ENCODE data around the gene CSRNP3.
A peak's percentile ranks its signal among the peaks of the same experiment; 100 is the strongest.

Gene CSRNP3

DNA sequence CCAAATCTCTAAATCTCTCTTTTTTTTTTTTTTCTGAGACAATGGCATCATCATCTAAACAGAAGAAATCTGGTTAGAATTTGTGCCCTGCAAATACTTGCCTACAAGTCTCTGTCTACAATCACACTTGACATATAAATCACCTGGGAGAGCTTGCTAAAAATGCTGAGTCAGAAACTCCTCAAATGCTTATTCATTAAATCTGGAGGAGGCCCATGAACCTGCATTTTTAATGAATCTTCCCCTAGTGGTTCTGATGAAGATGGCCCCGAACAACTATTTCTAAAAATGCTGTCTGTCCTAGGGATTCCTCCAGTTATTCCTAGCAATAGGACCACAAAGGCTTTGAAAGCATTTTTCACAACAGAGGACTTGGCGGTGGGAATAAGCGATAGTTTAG lies 1.6 kb upstream of the CSRNP3 start:
- WGBS (ENCODE audit: insufficient coverage), result 100% methylated on average over 3 of the region's 3 CpGs
- CTCF ChIA-PET, result interaction anchor here (0.8 kb wide), 1 partner anchor 18 kb away, joined by 4 read pairs; no protein-coding TSS in a partner anchor
- peaks cover 0 to 5% (median 1%) of the 10 kb centered on the region in 4 experiments for H3K4me1 ChIP-seq (ENCODE audit: control extremely low read depth in 1 of 4, control insufficient read depth in 4 of 4, insufficient read depth in 4 of 4, low read length in 3 of 4)

DNA sequence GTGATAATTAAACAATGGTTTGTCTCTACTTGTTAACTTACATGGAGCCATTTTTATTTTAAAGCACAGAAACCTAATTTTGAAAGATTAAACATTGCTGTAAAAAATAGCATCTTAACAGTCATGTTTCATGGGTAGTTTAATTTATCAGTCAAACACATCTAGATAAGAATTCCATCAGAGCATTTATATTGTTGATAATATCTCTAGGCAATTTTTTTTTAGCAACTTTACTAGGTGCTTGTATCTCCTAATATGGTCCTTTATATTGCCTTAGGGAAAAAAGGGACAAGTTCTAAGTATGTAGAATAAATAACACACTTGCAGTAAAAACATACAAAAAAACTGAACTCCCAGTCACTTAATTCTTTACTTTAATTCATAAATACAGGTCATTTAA lies 863 bp downstream of the CSRNP3 start:
- no peak for DNase-seq
- ChIA-PET POLR2A (no interaction called here), CTCF (interaction anchor here (1.8 kb wide), 1 partner anchor 9 kb away, joined by 5 read pairs; no protein-coding TSS in a partner anchor)
- Histone ChIP-seq H3K36me3 (ENCODE audit: control insufficient read depth in 4 of 4, insufficient read depth in 4 of 4, low read length in 3 of 4) (no peaks in the 10 kb centered on the region), H3K9me3 (ENCODE audit: control extremely low read depth in 1 of 5, control insufficient read depth in 4 of 5, insufficient read depth in 2 of 5, low read depth in 1 of 5, low read length in 4 of 5) (no peaks in the 10 kb centered on the region), H3K4me1 (ENCODE audit: control extremely low read depth in 1 of 4, control insufficient read depth in 4 of 4, insufficient read depth in 4 of 4, low read length in 3 of 4) (peaks cover 0 to 5% (median 1%) of the 10 kb centered on the region in 4 experiments), H3K27me3 (replicated peaks in 2 of 5; ENCODE audit: control insufficient read depth in 4 of 5, insufficient read depth in 5 of 5, low read length in 4 of 5) (no peaks in the 10 kb centered on the region), H3K27ac (ENCODE audit: insufficient read depth in 1 of 2, low read depth in 1 of 2, low read length in 2 of 2, poor library complexity in 1 of 2, severe bottlenecking in 2 of 2) (no peak overlapping the region), H3K4me3 (ENCODE audit: control insufficient read depth in 1 of 7, extremely low read depth in 1 of 7, insufficient read depth in 4 of 7, low read depth in 2 of 7, low read length in 6 of 7) (no peak overlapping the region)

More for the DNA sequence above, 1.6 kb upstream of the CSRNP3 start:
- H3K4me3 ChIP-seq (ENCODE audit: control insufficient read depth in 1 of 7, extremely low read depth in 1 of 7, insufficient read depth in 4 of 7, low read depth in 2 of 7, low read length in 6 of 7), result no peak overlapping the region
- POLR2A ChIA-PET, result no interaction called here
- no peaks in the 10 kb centered on the region for H3K27me3 ChIP-seq (replicated peaks in 2 of 5; ENCODE audit: control insufficient read depth in 4 of 5, insufficient read depth in 5 of 5, low read length in 4 of 5)
- DNase-seq, result no peak
- no peak overlapping the region for H3K27ac ChIP-seq (ENCODE audit: insufficient read depth in 1 of 2, low read depth in 1 of 2, low read length in 2 of 2, poor library complexity in 1 of 2, severe bottlenecking in 2 of 2)
- H3K36me3 ChIP-seq (ENCODE audit: control insufficient read depth in 4 of 4, insufficient read depth in 4 of 4, low read length in 3 of 4), result no peaks in the 10 kb centered on the region
- H3K9me3 ChIP-seq (ENCODE audit: control extremely low read depth in 1 of 5, control insufficient read depth in 4 of 5, insufficient read depth in 2 of 5, low read depth in 1 of 5, low read length in 4 of 5), result no peaks in the 10 kb centered on the region

DNA sequence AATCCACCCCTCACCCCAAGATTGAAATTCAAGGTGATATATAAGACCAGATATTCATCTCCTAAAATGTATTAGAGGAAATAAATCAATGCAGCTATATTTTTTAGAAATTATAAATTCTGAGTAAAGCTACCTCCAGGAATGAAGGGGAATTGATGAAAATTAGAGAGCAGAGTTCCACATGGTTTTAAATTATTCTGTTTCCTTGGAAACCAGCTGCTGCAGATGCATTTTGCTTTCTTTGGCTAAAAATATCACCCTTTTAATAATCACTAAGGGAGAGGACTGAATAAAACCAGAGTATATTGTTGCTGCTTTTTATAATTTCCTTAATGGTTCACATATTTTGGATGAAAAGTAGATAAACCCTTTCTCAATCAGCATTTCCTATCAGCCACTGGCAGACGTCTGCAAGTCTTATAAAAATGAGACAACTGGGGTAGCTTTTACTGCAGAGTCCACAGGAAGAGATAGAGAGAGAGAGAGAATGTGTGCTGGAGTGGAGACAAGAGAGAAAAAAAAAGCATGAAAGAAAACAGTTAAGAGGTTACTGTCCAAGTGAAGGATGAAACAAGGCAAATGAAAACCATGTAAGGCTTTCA lies 2.0 kb downstream of the CSRNP3 start:
- WGBS (ENCODE audit: insufficient coverage), result 0% methylated on average over 1 of the region's 1 CpG
- ChIA-PET POLR2A (no interaction called here), CTCF (interaction anchor here (1.0 to 1.1 kb wide), 3 partner anchors 21 to 139 kb away, joined by 3 read pairs; no protein-coding TSS in a partner anchor)
- H3K27ac ChIP-seq (ENCODE audit: insufficient read depth in 1 of 2, low read depth in 1 of 2, low read length in 2 of 2, poor library complexity in 1 of 2, severe bottlenecking in 2 of 2), result no peak overlapping the region
- no peak overlapping the region for H3K4me3 ChIP-seq (ENCODE audit: control insufficient read depth in 1 of 7, extremely low read depth in 1 of 7, insufficient read depth in 4 of 7, low read depth in 2 of 7, low read length in 6 of 7)
- peaks cover 0 to 5% (median 1%) of the 10 kb centered on the region in 4 experiments for H3K4me1 ChIP-seq (ENCODE audit: control extremely low read depth in 1 of 4, control insufficient read depth in 4 of 4, insufficient read depth in 4 of 4, low read length in 3 of 4)
- no peaks in the 10 kb centered on the region for H3K9me3 ChIP-seq (ENCODE audit: control extremely low read depth in 1 of 5, control insufficient read depth in 4 of 5, insufficient read depth in 2 of 5, low read depth in 1 of 5, low read length in 4 of 5)
- H3K36me3 ChIP-seq (ENCODE audit: control insufficient read depth in 4 of 4, insufficient read depth in 4 of 4, low read length in 3 of 4), result no peaks in the 10 kb centered on the region
- no peaks in the 10 kb centered on the region for H3K27me3 ChIP-seq (replicated peaks in 2 of 5; ENCODE audit: control insufficient read depth in 4 of 5, insufficient read depth in 5 of 5, low read length in 4 of 5)
- DNase-seq, result peak in 1 of 3 donors; percentile 39

DNA sequence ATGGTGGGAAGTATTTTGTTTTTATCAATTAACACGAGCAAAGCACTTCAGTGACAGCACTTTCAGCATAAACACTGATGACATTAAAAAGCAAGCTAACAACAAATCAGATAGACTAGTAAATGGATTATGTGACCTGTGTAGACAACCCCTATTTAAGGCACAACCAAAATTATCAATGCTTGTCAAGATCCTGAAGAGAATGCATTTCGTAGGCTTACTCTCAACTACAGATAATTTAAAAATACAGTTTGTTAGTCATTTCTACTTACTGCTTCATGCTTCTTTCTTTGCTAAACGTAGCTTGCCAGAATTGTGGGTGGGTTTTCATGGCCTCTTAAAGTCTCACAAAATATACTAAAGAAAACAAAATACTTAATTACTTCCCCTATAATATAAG lies 3.4 kb downstream of the CSRNP3 start:
- Histone ChIP-seq H3K4me3 (ENCODE audit: control insufficient read depth in 1 of 7, extremely low read depth in 1 of 7, insufficient read depth in 4 of 7, low read depth in 2 of 7, low read length in 6 of 7) (no peak overlapping the region), H3K4me1 (ENCODE audit: control extremely low read depth in 1 of 4, control insufficient read depth in 4 of 4, insufficient read depth in 4 of 4, low read length in 3 of 4) (peaks cover 0 to 5% (median 1%) of the 10 kb centered on the region in 4 experiments), H3K36me3 (ENCODE audit: control insufficient read depth in 4 of 4, insufficient read depth in 4 of 4, low read length in 3 of 4) (no peaks in the 10 kb centered on the region), H3K27me3 (replicated peaks in 2 of 5; ENCODE audit: control insufficient read depth in 4 of 5, insufficient read depth in 5 of 5, low read length in 4 of 5) (no peaks in the 10 kb centered on the region), H3K9me3 (ENCODE audit: control extremely low read depth in 1 of 5, control insufficient read depth in 4 of 5, insufficient read depth in 2 of 5, low read depth in 1 of 5, low read length in 4 of 5) (no peaks in the 10 kb centered on the region), H3K27ac (ENCODE audit: insufficient read depth in 1 of 2, low read depth in 1 of 2, low read length in 2 of 2, poor library complexity in 1 of 2, severe bottlenecking in 2 of 2) (no peak overlapping the region)
- no peak for DNase-seq
- CTCF ChIA-PET, result interaction anchor here (1.1 to 1.3 kb wide), 3 partner anchors 11 to 37 kb away, joined by 3 to 5 read pairs (median 3); no protein-coding TSS in a partner anchor
- POLR2A ChIA-PET, result no interaction called here
- no CpG with 5 or more reads among the region's 3 CpGs for WGBS (ENCODE audit: insufficient coverage)

DNA sequence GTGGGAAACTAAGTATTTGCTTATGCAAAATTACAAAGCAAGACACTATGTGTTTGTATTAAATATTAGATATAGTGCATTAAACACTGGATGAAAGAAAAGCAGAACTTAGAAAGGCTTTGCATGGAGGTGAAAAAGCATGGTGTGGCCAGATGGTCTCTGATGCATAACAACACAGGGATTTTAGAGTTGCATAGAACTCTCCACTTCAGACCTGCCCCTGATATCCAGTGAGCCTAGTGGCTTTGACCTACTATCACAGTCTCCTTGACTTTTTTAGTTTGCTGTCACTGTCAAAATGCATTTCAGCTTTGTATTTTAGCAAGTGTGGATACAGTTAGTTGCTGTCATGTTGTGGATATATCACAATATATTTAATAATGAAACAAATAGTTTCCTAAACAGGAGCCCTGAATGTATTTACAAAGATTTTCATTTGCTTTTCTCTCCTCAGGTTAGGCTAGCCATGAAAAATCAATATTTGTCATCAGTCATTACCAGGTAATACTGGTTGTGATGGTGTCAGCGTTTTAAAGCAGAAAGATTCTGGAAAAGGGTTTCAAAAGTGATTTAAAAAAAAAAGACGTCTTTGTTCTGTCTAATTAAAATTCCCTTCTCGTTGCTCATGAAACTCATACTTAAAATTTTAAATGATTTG lies 5.2 kb downstream of the CSRNP3 start:
- CTCF ChIA-PET, result no interaction called here
- no peaks in the 10 kb centered on the region for H3K27me3 ChIP-seq (replicated peaks in 2 of 5; ENCODE audit: control insufficient read depth in 4 of 5, insufficient read depth in 5 of 5, low read length in 4 of 5)
- POLR2A ChIA-PET, result no interaction called here
- H3K36me3 ChIP-seq (ENCODE audit: control insufficient read depth in 4 of 4, insufficient read depth in 4 of 4, low read length in 3 of 4), result no peaks in the 10 kb centered on the region
- no peak overlapping the region for H3K4me3 ChIP-seq (ENCODE audit: control insufficient read depth in 1 of 7, extremely low read depth in 1 of 7, insufficient read depth in 4 of 7, low read depth in 2 of 7, low read length in 6 of 7)
- no peak overlapping the region for H3K27ac ChIP-seq (ENCODE audit: insufficient read depth in 1 of 2, low read depth in 1 of 2, low read length in 2 of 2, poor library complexity in 1 of 2, severe bottlenecking in 2 of 2)
- 40% methylated on average over 1 of the region's 3 CpGs for WGBS (ENCODE audit: insufficient coverage)
- H3K4me1 ChIP-seq (ENCODE audit: control extremely low read depth in 1 of 4, control insufficient read depth in 4 of 4, insufficient read depth in 4 of 4, low read length in 3 of 4), result peaks cover 0 to 5% (median 1%) of the 10 kb centered on the region in 4 experiments
- no peaks in the 10 kb centered on the region for H3K9me3 ChIP-seq (ENCODE audit: control extremely low read depth in 1 of 5, control insufficient read depth in 4 of 5, insufficient read depth in 2 of 5, low read depth in 1 of 5, low read length in 4 of 5)
- no peak for DNase-seq

DNA sequence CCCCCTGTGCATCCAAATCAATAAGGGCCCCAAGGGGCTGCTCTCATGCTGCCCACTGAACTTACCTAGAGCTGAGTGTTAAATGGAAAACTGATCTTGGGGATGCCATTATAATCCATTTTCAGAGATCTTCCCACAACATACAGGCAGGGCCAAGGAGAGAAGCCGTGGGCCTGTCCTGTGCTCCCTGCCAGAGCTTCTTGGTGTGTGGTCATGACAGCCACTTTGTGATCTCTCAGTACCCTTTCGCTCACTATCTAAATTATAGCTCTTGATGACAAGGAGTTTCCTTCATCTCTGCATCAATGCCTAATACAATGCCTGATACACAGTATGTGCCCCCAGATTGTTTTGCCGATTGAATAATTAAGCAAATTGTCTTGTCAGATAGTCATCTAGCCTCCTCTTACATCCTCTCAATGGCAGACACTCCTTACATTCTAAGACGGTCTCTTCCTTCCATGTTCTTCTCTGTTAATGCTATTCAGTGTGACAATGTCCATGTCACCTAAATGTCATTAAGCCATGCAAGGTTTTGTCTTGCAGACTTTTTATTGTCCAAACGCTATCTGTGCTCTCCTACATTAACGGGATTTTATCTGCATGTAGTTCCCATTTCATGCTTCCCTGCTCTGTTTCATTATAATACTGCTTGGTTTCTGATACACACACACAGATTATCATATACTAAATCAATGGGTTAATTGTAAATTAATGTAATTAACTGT lies 5.9 kb downstream of the CSRNP3 start:
- POLR2A ChIA-PET, result no interaction called here
- no peak for DNase-seq
- H3K9me3 ChIP-seq (ENCODE audit: control extremely low read depth in 1 of 5, control insufficient read depth in 4 of 5, insufficient read depth in 2 of 5, low read depth in 1 of 5, low read length in 4 of 5), result no peaks in the 10 kb centered on the region
- no peaks in the 10 kb centered on the region for H3K27me3 ChIP-seq (replicated peaks in 2 of 5; ENCODE audit: control insufficient read depth in 4 of 5, insufficient read depth in 5 of 5, low read length in 4 of 5)
- H3K36me3 ChIP-seq (ENCODE audit: control insufficient read depth in 4 of 4, insufficient read depth in 4 of 4, low read length in 3 of 4), result no peaks in the 10 kb centered on the region
- 96% methylated on average over 4 of the region's 6 CpGs for WGBS (ENCODE audit: insufficient coverage)
- no peak overlapping the region for H3K4me3 ChIP-seq (ENCODE audit: control insufficient read depth in 1 of 7, extremely low read depth in 1 of 7, insufficient read depth in 4 of 7, low read depth in 2 of 7, low read length in 6 of 7)
- CTCF ChIA-PET, result no interaction called here
- H3K27ac ChIP-seq (ENCODE audit: insufficient read depth in 1 of 2, low read depth in 1 of 2, low read length in 2 of 2, poor library complexity in 1 of 2, severe bottlenecking in 2 of 2), result no peak overlapping the region
- H3K4me1 ChIP-seq (ENCODE audit: control extremely low read depth in 1 of 4, control insufficient read depth in 4 of 4, insufficient read depth in 4 of 4, low read length in 3 of 4), result peaks cover 0 to 7% (median 1%) of the 10 kb centered on the region in 4 experiments

DNA sequence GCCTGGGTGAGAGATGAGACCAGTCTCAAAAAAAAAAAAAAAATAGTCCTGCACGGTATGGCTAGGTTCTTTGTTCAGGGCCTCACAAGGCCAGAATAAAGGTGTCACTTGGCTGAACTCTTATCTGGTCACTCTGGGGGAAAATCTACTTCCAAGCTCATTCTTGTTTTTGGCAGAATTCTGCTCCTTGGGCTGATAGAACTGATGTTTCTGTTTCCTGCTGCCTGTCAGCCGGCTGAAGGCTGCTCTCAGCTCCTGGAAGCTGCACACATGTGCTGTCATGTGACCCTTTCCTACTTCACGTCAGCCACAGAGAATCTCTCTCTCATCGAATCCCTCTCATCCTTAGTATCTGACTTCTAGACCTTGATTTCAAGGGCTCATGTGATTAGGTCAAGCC lies 10.4 kb downstream of the CSRNP3 start:
- no peaks in the 10 kb centered on the region for H3K27me3 ChIP-seq (replicated peaks in 2 of 5; ENCODE audit: control insufficient read depth in 4 of 5, insufficient read depth in 5 of 5, low read length in 4 of 5)
- POLR2A ChIA-PET, result no interaction called here
- H3K36me3 ChIP-seq (ENCODE audit: control insufficient read depth in 4 of 4, insufficient read depth in 4 of 4, low read length in 3 of 4), result no peaks in the 10 kb centered on the region
- H3K27ac ChIP-seq (ENCODE audit: insufficient read depth in 1 of 2, low read depth in 1 of 2, low read length in 2 of 2, poor library complexity in 1 of 2, severe bottlenecking in 2 of 2), result no peak overlapping the region
- DNase-seq, result no peak
- WGBS (ENCODE audit: insufficient coverage), result 35% methylated on average over 4 of the region's 4 CpGs
- CTCF ChIA-PET, result no interaction called here
- no peaks in the 10 kb centered on the region for H3K9me3 ChIP-seq (ENCODE audit: control extremely low read depth in 1 of 5, control insufficient read depth in 4 of 5, insufficient read depth in 2 of 5, low read depth in 1 of 5, low read length in 4 of 5)
- no peak overlapping the region for H3K4me3 ChIP-seq (ENCODE audit: control insufficient read depth in 1 of 7, extremely low read depth in 1 of 7, insufficient read depth in 4 of 7, low read depth in 2 of 7, low read length in 6 of 7)
- peaks cover 0 to 2% (median 0%) of the 10 kb centered on the region in 4 experiments for H3K4me1 ChIP-seq (ENCODE audit: control extremely low read depth in 1 of 4, control insufficient read depth in 4 of 4, insufficient read depth in 4 of 4, low read length in 3 of 4)

All from common myeloid progenitor, CD34-positive (primary cell).